ENCODE results near the gene ARHGAP26.

- TF ChIP-seq CTCF (IDR thresholded peaks at IDR 0.05) (no peak), POLR2A (IDR thresholded peaks at IDR 0.05) (no peak)
Measured at GRCh38 chr5:142886211-142886610, 116.0 kb downstream of the ARHGAP26 start.
